GM18909 (cell line): ENCODE data around the gene UNC13C.
A peak's percentile ranks its signal among the peaks of the same experiment; 100 is the strongest.

Source experiments
- ATAC-seq: cut with Tn5 transposase; IDR thresholded peaks from one replicate; pipeline ENCODE4 v1.9.1; 2021; ENCODE audit warnings: mild to moderate bottlenecking; ENCODE audit not compliant: unreplicated experiment, poor library complexity

Gene UNC13C

GRCh38 chr15:54282228-54282836 is 304.1 kb downstream of the UNC13C start:
- ATAC-seq: no peak

GRCh38 chr15:54288049-54288448 is 309.8 kb downstream of the UNC13C start:
- no peak for ATAC-seq

- ATAC-seq: peak; percentile 71
Measured at GRCh38 chr15:54289590-54290136, 311.4 kb downstream of the UNC13C start.

GRCh38 chr15:54298396-54298795 is 320.2 kb downstream of the UNC13C start:
- no peak for ATAC-seq

GRCh38 chr15:54304321-54304720 is 326.1 kb downstream of the UNC13C start:
- no peak for ATAC-seq

GRCh38 chr15:54305138-54305537 is 326.9 kb downstream of the UNC13C start:
- no peak for ATAC-seq

- ATAC-seq: no peak
Measured at GRCh38 chr15:54307252-54307902, 329.1 kb downstream of the UNC13C start.

GRCh38 chr15:54307926-54308325 is 329.7 kb downstream of the UNC13C start:
- no peak for ATAC-seq

- ATAC-seq: no peak
Measured at GRCh38 chr15:54312528-54312927, 334.3 kb downstream of the UNC13C start.

- no peak for ATAC-seq
Measured at GRCh38 chr15:54321426-54321825, 343.2 kb downstream of the UNC13C start.

- ATAC-seq: no peak
Measured at GRCh38 chr15:54322341-54322740, 344.1 kb downstream of the UNC13C start.

- no peak for ATAC-seq
Measured at GRCh38 chr15:54345301-54345700, 367.1 kb downstream of the UNC13C start.

GRCh38 chr15:54345827-54346226 is 367.6 kb downstream of the UNC13C start:
- no peak for ATAC-seq

- no peak for ATAC-seq
Measured at GRCh38 chr15:54347082-54347827, 369.0 kb downstream of the UNC13C start.

GRCh38 chr15:54353726-54354125 is 375.5 kb downstream of the UNC13C start:
- ATAC-seq: no peak

GRCh38 chr15:54354341-54354740 is 376.1 kb downstream of the UNC13C start:
- ATAC-seq: no peak

- no peak for ATAC-seq
Measured at GRCh38 chr15:54364961-54365360, 386.7 kb downstream of the UNC13C start.

- ATAC-seq: no peak
Measured at GRCh38 chr15:54373332-54373731, 395.1 kb downstream of the UNC13C start.

- no peak for ATAC-seq
Measured at GRCh38 chr15:54374184-54374952, 396.1 kb downstream of the UNC13C start.

GRCh38 chr15:54387799-54388198 is 409.6 kb downstream of the UNC13C start:
- no peak for ATAC-seq
